ENCODE results near the gene NKD1. TPM values are rescaled to one million over a fixed set of nuclear protein-coding genes. Genes with fewer than 3 reads are reported as not detected.

The NKD1 gene
- total RNA-seq, 6 experiments from 2014 or later: 0.69 to 2.6 (median 2.1) TPM

DNA sequence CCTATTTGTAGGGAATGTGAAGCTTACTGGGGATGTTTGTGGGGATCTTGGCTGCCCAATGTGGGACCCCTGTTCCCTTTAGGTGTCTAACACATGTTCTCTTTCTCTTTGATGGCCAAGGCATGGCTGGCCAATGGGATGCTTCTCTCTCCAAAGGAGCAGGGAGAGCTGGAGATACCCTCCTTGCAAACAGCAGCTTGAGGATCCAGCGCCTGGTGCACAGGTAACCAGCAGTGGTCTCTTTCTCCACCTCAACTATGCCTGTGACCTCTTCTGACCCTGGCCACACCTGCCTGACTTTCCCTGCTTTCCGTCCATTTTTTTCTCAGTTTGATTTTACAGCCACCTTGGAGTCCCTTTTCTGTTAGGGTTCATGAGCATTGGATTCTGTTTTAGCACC, 16.8 kb upstream of the NKD1 start:
- ATAC-seq (no peak), DNase-seq (peak in 1 of 3 donors; percentile 22)
- Histone ChIP-seq H3K4me1 (peaks cover 0 to 12% (median 6%) of the 10 kb centered on the region in 4 donors), H3K27ac (no peak overlapping the region), H3K4me3 (no peak overlapping the region), H3K27me3 (no peaks in the 10 kb centered on the region), H3K9me3 (no peaks in the 10 kb centered on the region), H3K36me3 (no peaks in the 10 kb centered on the region)
- intact Hi-C loops (cut with DNase I): no loop called here
- WGBS (ENCODE audit: insufficient coverage, low coverage, low lambda C conversion rate, missing lambda C conversion rate): 100% methylated on average over 2 of the region's 2 CpGs
- TF ChIP-seq POLR2A (IDR thresholded peaks at IDR 0.05): no peak
- TF ChIP-seq, protein P1, sequence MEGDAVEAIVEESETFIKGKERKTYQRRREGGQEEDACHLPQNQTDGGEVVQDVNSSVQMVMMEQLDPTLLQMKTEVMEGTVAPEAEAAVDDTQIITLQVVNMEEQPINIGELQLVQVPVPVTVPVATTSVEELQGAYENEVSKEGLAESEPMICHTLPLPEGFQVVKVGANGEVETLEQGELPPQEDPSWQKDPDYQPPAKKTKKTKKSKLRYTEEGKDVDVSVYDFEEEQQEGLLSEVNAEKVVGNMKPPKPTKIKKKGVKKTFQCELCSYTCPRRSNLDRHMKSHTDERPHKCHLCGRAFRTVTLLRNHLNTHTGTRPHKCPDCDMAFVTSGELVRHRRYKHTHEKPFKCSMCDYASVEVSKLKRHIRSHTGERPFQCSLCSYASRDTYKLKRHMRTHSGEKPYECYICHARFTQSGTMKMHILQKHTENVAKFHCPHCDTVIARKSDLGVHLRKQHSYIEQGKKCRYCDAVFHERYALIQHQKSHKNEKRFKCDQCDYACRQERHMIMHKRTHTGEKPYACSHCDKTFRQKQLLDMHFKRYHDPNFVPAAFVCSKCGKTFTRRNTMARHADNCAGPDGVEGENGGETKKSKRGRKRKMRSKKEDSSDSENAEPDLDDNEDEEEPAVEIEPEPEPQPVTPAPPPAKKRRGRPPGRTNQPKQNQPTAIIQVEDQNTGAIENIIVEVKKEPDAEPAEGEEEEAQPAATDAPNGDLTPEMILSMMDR (IDR thresholded peaks at IDR 0.05): no peak

DNA sequence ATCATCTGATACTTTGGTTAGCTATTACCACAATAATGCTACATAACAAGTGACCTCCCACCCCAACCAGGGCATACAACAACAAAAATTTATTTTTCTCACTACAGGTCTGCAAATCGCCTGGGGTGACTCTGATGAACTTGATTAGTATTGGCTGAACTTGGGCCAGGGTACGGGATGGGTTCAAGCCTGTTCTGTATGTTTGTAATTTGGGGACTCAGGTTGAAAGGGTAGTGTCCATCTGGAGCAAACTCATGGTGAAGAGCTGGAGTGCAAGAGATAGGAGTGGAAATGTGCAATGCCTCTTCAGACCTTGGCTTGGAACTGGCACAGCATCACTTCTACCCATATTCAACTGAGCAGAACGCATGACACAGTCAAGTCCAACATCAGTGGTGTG, 16.3 kb upstream of the NKD1 start:
- ATAC-seq: no peak

DNA sequence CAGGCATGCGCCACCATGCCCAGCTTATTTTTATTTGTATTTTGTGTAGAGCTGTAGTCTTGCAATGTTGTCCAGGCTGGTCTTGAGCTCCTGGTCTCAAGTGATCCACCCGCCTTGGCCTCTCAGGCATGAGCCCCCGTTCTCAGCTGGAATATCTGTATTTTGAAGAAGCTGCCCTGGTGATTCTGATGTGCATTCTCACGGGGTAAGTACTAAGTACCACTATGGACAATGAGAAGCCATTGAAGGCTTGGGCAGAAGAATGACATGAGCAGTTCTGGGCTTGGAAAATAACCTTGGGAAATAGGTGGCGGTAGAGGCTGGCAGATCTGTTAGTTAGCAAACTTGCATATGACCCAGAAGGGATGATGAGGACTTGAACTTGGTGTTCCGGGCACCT, 15.6 kb upstream of the NKD1 start:
- peak in 1 of 3 donors; percentile 14 for DNase-seq

More for the DNA sequence above, 16.3 kb upstream of the NKD1 start:
- H3K27me3 ChIP-seq: no peaks in the 10 kb centered on the region
- intact Hi-C loops (cut with DNase I): no loop called here
- TF ChIP-seq POLR2A (IDR thresholded peaks at IDR 0.05): no peak
- TF ChIP-seq, protein P1 (IDR thresholded peaks at IDR 0.05): no peak
- peaks cover 0 to 12% (median 6%) of the 10 kb centered on the region in 4 donors for H3K4me1 ChIP-seq
- no peaks in the 10 kb centered on the region for H3K9me3 ChIP-seq
- DNase-seq: peak in 1 of 3 donors; percentile 12
- no peak overlapping the region for H3K27ac ChIP-seq
- H3K4me3 ChIP-seq: no peak overlapping the region
- 41% methylated on average over 2 of the region's 3 CpGs for WGBS (ENCODE audit: insufficient coverage, low coverage, low lambda C conversion rate, missing lambda C conversion rate)
- no peaks in the 10 kb centered on the region for H3K36me3 ChIP-seq

DNA sequence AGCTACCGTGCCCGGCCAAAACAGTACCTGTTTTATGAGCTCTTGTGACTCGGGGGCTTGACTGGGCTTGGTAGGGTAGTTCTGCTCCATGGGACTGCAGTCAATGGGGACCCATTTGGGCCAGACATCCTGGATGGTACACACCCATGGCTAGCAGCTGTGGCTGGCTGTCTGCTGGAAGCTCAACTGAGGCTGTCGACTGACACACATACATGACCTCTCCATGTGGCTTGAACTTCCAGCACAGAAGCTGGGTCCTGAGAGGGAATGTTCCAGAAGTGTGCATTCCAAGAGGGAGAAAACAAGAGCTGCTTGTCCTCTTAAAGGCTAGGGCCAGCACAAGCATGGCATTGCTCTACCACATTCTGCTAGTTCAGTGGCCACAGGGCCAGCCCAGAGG, 14.9 kb upstream of the NKD1 start:
- DNase-seq (peak in 1 of 3 donors; percentile 30), ATAC-seq (no peak)
- no peak overlapping the region for H3K27ac ChIP-seq
- intact Hi-C loops (cut with DNase I): no loop called here
- no peaks in the 10 kb centered on the region for H3K9me3 ChIP-seq
- H3K4me1 ChIP-seq: peaks cover 0 to 12% (median 6%) of the 10 kb centered on the region in 4 donors
- no peak overlapping the region for H3K4me3 ChIP-seq
- 85% methylated on average over 4 of the region's 4 CpGs for WGBS (ENCODE audit: insufficient coverage, low coverage, low lambda C conversion rate, missing lambda C conversion rate)
- TF ChIP-seq, protein P1 (IDR thresholded peaks at IDR 0.05): no peak
- no peak for TF ChIP-seq POLR2A (IDR thresholded peaks at IDR 0.05)
- no peaks in the 10 kb centered on the region for H3K27me3 ChIP-seq
- H3K36me3 ChIP-seq: no peaks in the 10 kb centered on the region

More for the DNA sequence above, 15.6 kb upstream of the NKD1 start:
- no peak overlapping the region for H3K4me3 ChIP-seq
- H3K27ac ChIP-seq: no peak overlapping the region
- TF ChIP-seq, protein P1 (IDR thresholded peaks at IDR 0.05): no peak
- TF ChIP-seq POLR2A (IDR thresholded peaks at IDR 0.05): no peak
- WGBS (ENCODE audit: insufficient coverage, low coverage, low lambda C conversion rate, missing lambda C conversion rate): 91% methylated on average over 5 of the region's 6 CpGs
- H3K36me3 ChIP-seq: no peaks in the 10 kb centered on the region
- H3K4me1 ChIP-seq: peaks cover 0 to 12% (median 6%) of the 10 kb centered on the region in 4 donors
- no peaks in the 10 kb centered on the region for H3K27me3 ChIP-seq
- no peak for ATAC-seq
- no peaks in the 10 kb centered on the region for H3K9me3 ChIP-seq
- intact Hi-C loops (cut with DNase I): no loop called here

DNA sequence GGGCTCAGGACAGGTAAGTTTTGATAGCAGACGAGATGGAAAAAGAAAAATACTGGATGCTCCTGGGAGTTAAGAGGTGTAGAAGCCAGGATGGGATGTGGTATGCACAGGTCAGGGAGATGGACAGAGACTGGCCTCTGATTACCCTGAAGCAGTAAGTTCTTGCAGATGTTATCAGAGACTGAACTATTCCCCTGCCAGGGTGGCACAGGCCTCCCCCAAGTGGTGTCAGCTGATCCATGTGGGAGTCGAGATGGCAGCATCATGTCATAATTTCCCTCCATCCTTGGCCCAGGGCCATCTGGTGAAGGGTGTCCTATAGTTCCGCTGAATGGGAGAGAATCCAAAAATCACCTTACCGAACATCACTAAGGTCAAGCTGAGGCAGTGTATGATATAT, 14.1 kb upstream of the NKD1 start:
- H3K27me3 ChIP-seq: no peaks in the 10 kb centered on the region
- H3K9me3 ChIP-seq: no peaks in the 10 kb centered on the region
- no peaks in the 10 kb centered on the region for H3K36me3 ChIP-seq
- no peak overlapping the region for H3K4me3 ChIP-seq
- DNase-seq: peak in 1 of 3 donors; percentile 38
- H3K27ac ChIP-seq: no peak overlapping the region
- TF ChIP-seq, protein P1 (IDR thresholded peaks at IDR 0.05): no peak
- no peak for TF ChIP-seq POLR2A (IDR thresholded peaks at IDR 0.05)
- intact Hi-C loops (cut with DNase I): no loop called here
- ATAC-seq: no peak
- WGBS (ENCODE audit: insufficient coverage, low coverage, low lambda C conversion rate, missing lambda C conversion rate): 100% methylated on average over 1 of the region's 4 CpGs
- H3K4me1 ChIP-seq: peaks cover 0 to 12% (median 6%) of the 10 kb centered on the region in 4 donors
